GM12892 (cell line): ENCODE data around the gene SCART1.

Experiments
- POLR2A ChIP-seq: IDR thresholded peaks from 2 replicates; pipeline ENCODE4 v1.6.1; 2011; ENCODE audit warnings: low read depth, low read length, control low read depth
- POLR2AphosphoS5 ChIP-seq: IDR thresholded peaks from 2 replicates; pipeline ENCODE4 v1.6.1; 2011; ENCODE audit warnings: low read depth, low read length, control low read depth
- TAF1 ChIP-seq: IDR thresholded peaks from 2 replicates; pipeline ENCODE4 v1.6.1; 2011; ENCODE audit warnings: low read depth, mild to moderate bottlenecking, control low read depth, low read length, borderline replicate concordance

DNA sequence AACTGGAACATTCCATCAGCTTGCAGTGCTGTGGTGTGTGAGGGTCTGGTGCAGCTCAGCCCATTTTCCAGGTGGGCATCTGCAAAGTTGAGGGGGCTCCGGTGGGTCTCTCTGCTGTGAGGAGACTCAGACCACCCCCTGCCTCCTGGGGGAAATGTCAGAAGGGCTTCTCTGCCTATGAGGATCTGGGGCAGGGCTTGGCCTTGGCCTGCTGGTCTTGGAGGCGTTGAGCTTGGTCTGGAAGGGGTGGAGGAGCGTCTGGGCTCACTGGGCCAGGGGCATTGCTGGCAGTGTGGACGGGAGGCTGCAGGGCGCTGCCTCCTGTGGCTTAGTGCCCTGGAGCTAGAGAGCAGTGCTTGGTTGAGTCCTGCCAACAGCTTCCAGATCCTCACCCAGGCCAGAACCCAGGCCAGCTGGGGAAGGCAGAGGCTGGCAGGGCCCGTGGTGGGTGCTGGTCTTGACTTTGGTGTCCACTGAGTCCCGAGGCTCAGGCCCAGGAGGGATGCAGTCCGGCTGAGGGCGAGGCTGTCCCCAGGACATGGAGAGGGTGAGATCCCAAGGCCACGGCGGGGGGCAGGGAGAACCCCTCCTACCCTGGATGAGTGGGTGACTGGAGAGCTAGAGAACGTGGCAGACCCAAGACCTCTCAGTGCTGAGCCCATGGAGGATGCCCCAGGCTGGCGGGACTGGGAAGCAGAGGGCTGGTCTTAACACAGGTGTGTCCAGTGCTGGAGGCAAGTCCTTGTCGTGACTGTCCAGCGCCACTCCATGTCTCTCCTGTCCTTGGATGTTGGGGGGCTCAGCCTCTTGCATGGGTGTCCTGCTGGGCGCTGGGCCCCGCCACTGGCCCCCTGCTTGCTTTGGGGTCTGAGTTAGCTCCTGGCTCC lies 32.2 kb upstream of the SCART1 start:
- TF ChIP-seq POLR2A: no peak
- TF ChIP-seq POLR2AphosphoS5: no peak
- TF ChIP-seq TAF1: no peak
